WTC11 (cell line): ENCODE results near the gene ANXA5. TPM values are rescaled to one million over a fixed set of nuclear protein-coding genes. Genes with fewer than 3 reads are reported as not detected.

ENCODE experiments used
- ATAC-seq: fragments of 200-7000 bp; cut with Tn5 transposase; 2 replicates; pipeline ENCODE4 v1.10.0; 2021; ENCODE audit warnings: mild to moderate bottlenecking, moderate library complexity
- CTCF ChIA-PET: fragments of 300-600 bp; sonication (Branson Sonifier 250); formaldehyde crosslinking; loops from one replicate; lab custom pipeline; 2021; ENCODE audit warnings: antibody characterized with exemption; lab: Charles Lee
- POLR2A ChIA-PET: fragments of 350-600 bp; sonication (Branson Sonifier 250); formaldehyde crosslinking; loops from one replicate; lab custom pipeline; 2021; ENCODE audit warnings: antibody characterized with exemption; lab: Charles Lee
- DNase-seq: peaks from one replicate; pipeline ENCODE4 v3.0.0; 2021; ENCODE audit warnings: low spot score
- H3K27ac Mint-ChIP-seq: 2 replicates; pipeline ENCODE4 v1.8.0; 2021; ENCODE audit warnings: mixed read lengths
- H3K27me3 Mint-ChIP-seq: 2 replicates; pipeline ENCODE4 v1.8.0; 2021; ENCODE audit warnings: low read depth, mild to moderate bottlenecking, moderate library complexity, mixed read lengths
- H3K36me3 Mint-ChIP-seq: 2 replicates; pipeline ENCODE4 v1.8.0; 2021; ENCODE audit warnings: mixed read lengths
- H3K4me1 Mint-ChIP-seq: 2 replicates; pipeline ENCODE4 v1.8.0; 2022; ENCODE audit warnings: mixed read lengths
- H3K4me3 Mint-ChIP-seq: 2 replicates; pipeline ENCODE4 v1.8.0; 2021; ENCODE audit warnings: mild to moderate bottlenecking, moderate library complexity, mixed read lengths
- H3K9me3 Mint-ChIP-seq: 2 replicates; pipeline ENCODE4 v1.8.0; 2021; ENCODE audit warnings: mixed read lengths
- AR ChIP-seq: fragments of 250-450 bp; sonication (Bioruptor Pico); IDR thresholded peaks from 2 replicates; pipeline ENCODE4 v1.9.0; 2021; ENCODE audit warnings: mild to moderate bottlenecking
- CTCF ChIP-seq: fragments of 200-600 bp; IDR thresholded peaks from 2 replicates; pipeline ENCODE4 v1.8.0; 2022; ENCODE audit warnings: antibody characterized with exemption
- GTF2I ChIP-seq: fragments of 250-450 bp; sonication (Bioruptor Pico); conservative IDR thresholded peaks from 2 replicates; pipeline ENCODE4 v1.4.0; 2021; ENCODE audit warnings: mild to moderate bottlenecking
- JAZF1 ChIP-seq: fragments of 250-450 bp; sonication (Bioruptor Pico); IDR thresholded peaks from 2 replicates; pipeline ENCODE4 v1.9.0; 2021; ENCODE audit warnings: moderate library complexity, mild to moderate bottlenecking, inconsistent platforms
- KAT7 ChIP-seq: sonication (generic); formaldehyde crosslinking; IDR thresholded peaks from 2 replicates; pipeline ENCODE4 v1.8.1; 2023; ENCODE audit warnings: missing genetic modification reagents, mild to moderate bottlenecking, borderline replicate concordance
- MYBL2 ChIP-seq: sonication (generic); formaldehyde crosslinking; IDR thresholded peaks from 2 replicates; pipeline ENCODE4 v1.8.1; 2023; ENCODE audit warnings: mild to moderate bottlenecking, moderate library complexity, missing genetic modification reagents
- NR1H2 ChIP-seq: sonication (generic); formaldehyde crosslinking; IDR thresholded peaks from 2 replicates; pipeline ENCODE4 v1.9.0; 2021; ENCODE audit warnings: mild to moderate bottlenecking, moderate library complexity, missing genetic modification reagents
- RORB ChIP-seq: fragments of 250-450 bp; sonication (Bioruptor Pico); IDR thresholded peaks from 2 replicates; pipeline ENCODE4 v1.9.0; 2021; ENCODE audit warnings: mild to moderate bottlenecking
- TCF7 ChIP-seq: sonication (generic); formaldehyde crosslinking; IDR thresholded peaks from 2 replicates; pipeline ENCODE4 v1.8.0; 2022; ENCODE audit warnings: mild to moderate bottlenecking, low read depth, missing genetic modification reagents, moderate library complexity
- TEAD1 ChIP-seq: sonication (generic); formaldehyde crosslinking; IDR thresholded peaks from 2 replicates; pipeline ENCODE4 v1.8.0; 2022; ENCODE audit warnings: mild to moderate bottlenecking, missing genetic modification reagents
- TEAD4 ChIP-seq: sonication (generic); formaldehyde crosslinking; IDR thresholded peaks from 2 replicates; pipeline ENCODE4 v1.8.0; 2022; ENCODE audit warnings: mild to moderate bottlenecking, missing genetic modification reagents
- ZBTB43 ChIP-seq: sonication (generic); formaldehyde crosslinking; IDR thresholded peaks from 2 replicates; pipeline ENCODE4 v1.8.1; 2023; ENCODE audit warnings: mild to moderate bottlenecking, missing genetic modification reagents
- ZNF263 ChIP-seq: sonication (generic); formaldehyde crosslinking; IDR thresholded peaks from 2 replicates; pipeline ENCODE4 v1.8.1; 2022; ENCODE audit warnings: low read depth, mild to moderate bottlenecking, moderate library complexity, missing genetic modification reagents
- ZNF396 ChIP-seq: fragments of 250-450 bp; sonication (Bioruptor Pico); IDR thresholded peaks from 2 replicates; pipeline ENCODE4 v1.8.0; 2021; ENCODE audit warnings: mild to moderate bottlenecking, moderate library complexity, borderline replicate concordance
- ZNF425 ChIP-seq: fragments of 250-450 bp; sonication (Bioruptor Pico); conservative IDR thresholded peaks from 2 replicates; pipeline ENCODE4 v1.9.0; 2021; ENCODE audit warnings: mild to moderate bottlenecking
- total RNA-seq: library from RNA; stranded (reverse); gene quantifications from 3 replicates; pipeline ENCODE4 v1.2.3, GENCODE V29; 2021

The ANXA5 gene
- total RNA-seq, 1 experiment from 2014 or later, result 186 TPM

- CTCF ChIA-PET, result interaction anchor here (1.4 kb wide), 1 partner anchor 9 kb away, joined by 3 read pairs; no protein-coding TSS in a partner anchor
- Mint-ChIP-seq H3K4me1 (0 out of 2 replicates have a peak, but pooled peaks cover 3% of the 10 kb centered on the region), H3K27me3 (peaks cover 2% of the 10 kb centered on the region; the same call in 1 of the 2 replicates), H3K27ac (no peak overlapping the region), H3K4me3 (no peak overlapping the region), H3K36me3 (no peaks in the 10 kb centered on the region), H3K9me3 (peaks cover 7% of the 10 kb centered on the region)
- DNase-seq, result no peak
- ATAC-seq, result no peak
- TF ChIP-seq TEAD4 (CRISPR knock-in tag) (no peak), TCF7 (CRISPR knock-in tag) (no peak), ZNF263 (CRISPR knock-in tag) (no peak), AR (CRISPR knock-in tag) (no peak), RORB (CRISPR knock-in tag) (no peak), NR1H2 (CRISPR knock-in tag) (no peak), ZNF396 (no peak), MYBL2 (CRISPR knock-in tag) (no peak), GTF2I (CRISPR knock-in tag) (no peak), ZBTB43 (CRISPR knock-in tag) (no peak), ZNF425 (CRISPR knock-in tag) (no peak), KAT7 (no peak), JAZF1 (CRISPR knock-in tag) (no peak)
- POLR2A ChIA-PET, result no interaction called here
These were observed 31.3 kb upstream of the ANXA5 start for GRCh38 chr4:121728066-121728465.

- DNase-seq, result no peak
- Mint-ChIP-seq H3K4me3 (no peak overlapping the region), H3K27me3 (peaks cover 2% of the 10 kb centered on the region; the same call in 1 of the 2 replicates), H3K36me3 (no peaks in the 10 kb centered on the region)
- POLR2A ChIA-PET, result no interaction called here
- CTCF ChIA-PET, result no interaction called here
- peak; percentile 94 for ATAC-seq
- TF ChIP-seq TEAD1 (CRISPR knock-in tag) (no peak), CTCF (peak; percentile 31; the same call in 1 of the 2 replicates)
- TF ChIP-seq, all 79 proteins: peak for 1
- 0 out of 2 replicates have a peak, but pooled peaks cover 3% of the 10 kb centered on the region for H3K4me1 Mint-ChIP-seq
- peaks cover 7% of the 10 kb centered on the region for H3K9me3 Mint-ChIP-seq
- no peak overlapping the region for H3K27ac Mint-ChIP-seq
These were observed 30.0 kb upstream of the ANXA5 start for GRCh38 chr4:121726642-121727268.
